ENCODE data around the gene MOSPD3. TPM values are rescaled to one million over a fixed set of nuclear protein-coding genes. Genes with fewer than 3 reads are reported as not detected.

The MOSPD3 gene
- total and polyA plus RNA-seq, 2 of the 13 experiments (the other 11 are each of a cell fraction or from before 2014, with no cell fraction given) = 7.6 to 8.8 TPM

DNA sequence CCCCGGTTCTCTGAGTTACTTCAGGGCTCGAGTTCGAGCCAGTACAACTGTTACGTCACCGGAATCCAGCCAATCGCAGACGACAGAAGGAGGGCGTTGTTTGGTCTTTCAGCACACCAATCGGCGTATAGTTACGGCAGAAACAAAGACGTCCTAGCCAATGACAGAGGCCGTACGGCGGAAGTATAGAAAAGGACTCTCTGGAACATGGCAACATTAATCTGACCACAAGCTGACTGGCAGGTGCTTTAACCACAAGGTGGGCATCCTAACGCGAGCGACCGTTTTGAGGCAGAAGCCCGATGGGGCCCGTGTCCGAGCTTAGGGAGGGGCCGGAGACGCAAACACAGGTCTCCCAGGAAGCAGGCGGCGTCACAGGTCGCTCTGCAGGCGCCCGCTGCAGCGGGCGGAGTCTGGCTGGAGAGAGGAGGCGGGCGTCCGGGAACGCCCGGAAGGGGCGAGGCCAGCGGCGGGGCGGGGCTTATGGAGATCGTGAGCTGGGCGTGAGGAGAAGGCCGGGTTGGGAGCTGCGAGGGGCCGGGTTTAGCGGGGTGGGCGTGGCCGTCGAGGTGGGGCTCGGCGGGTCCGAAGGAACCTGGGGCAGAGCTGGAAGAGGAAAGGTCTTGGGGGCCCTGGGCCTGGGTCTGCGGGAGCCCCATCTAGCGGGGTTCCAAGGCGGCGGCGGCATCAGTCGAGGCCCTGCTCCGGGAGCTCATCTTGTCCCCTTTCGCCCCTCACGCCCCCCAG is at the start of gene MOSPD3 (continued):
- TF ChIP-seq HNRNPL (IDR thresholded peaks at IDR 0.05; ENCODE audit: low read depth, low read length) (peak; percentile 50; the same call in 1 of the 2 replicates), ZNF768 (CRISPR knock-in tag; IDR thresholded peaks at IDR 0.05) (peak; percentile 18; the same call in 1 of the 2 replicates), ATF7 (IDR thresholded peaks at IDR 0.05) (peak; percentile 93), ATF7 (CRISPR knock-in tag; IDR thresholded peaks at IDR 0.05) (no peak), ZNF501 (CRISPR knock-in tag; IDR thresholded peaks at IDR 0.05) (peak; percentile 64), HMG20A (CRISPR knock-in tag; IDR thresholded peaks at IDR 0.05; ENCODE audit: borderline replicate concordance) (no peak), HOXA5 (CRISPR knock-in tag; IDR thresholded peaks at IDR 0.05) (0 out of 2 replicates have a peak, but pooled peaks have one; percentile 10), XBP1 (CRISPR knock-in tag; IDR thresholded peaks at IDR 0.05) (no peak), TEAD3 (CRISPR knock-in tag; optimal IDR thresholded peaks at IDR 0.05; ENCODE audit: borderline replicate concordance) (peak; percentile 7), FOXK2 (IDR thresholded peaks at IDR 0.05) (0 out of 2 replicates have a peak, but pooled peaks have one; percentile 8), YY1 (IDR thresholded peaks at IDR 0.05; ENCODE audit: insufficient read depth, insufficient replicate concordance, low read depth, low read length) (peak; percentile 76), RFX3 (CRISPR knock-in tag; IDR thresholded peaks at IDR 0.05) (no peak), ZNF670 (CRISPR knock-in tag; IDR thresholded peaks at IDR 0.05; ENCODE audit: borderline replicate concordance) (peak; percentile 56; the same call in 1 of the 2 replicates), KAT8 (CRISPR knock-in tag; IDR thresholded peaks at IDR 0.05) (peak; percentile 75), ERF (CRISPR knock-in tag; IDR thresholded peaks at IDR 0.05) (peak; percentile 17; the same call in 1 of the 2 replicates), YEATS2 (CRISPR knock-in tag; IDR thresholded peaks at IDR 0.05; ENCODE audit: borderline replicate concordance) (peak; percentile 71; the same call in 1 of the 2 replicates), POLR2A (IDR thresholded peaks at IDR 0.05; ENCODE audit: insufficient read depth in 1 of 2, low read depth in 2 of 2, low read length in 2 of 2) (peak; percentile 60 to 78)
- TF ChIP-seq, protein P1, sequence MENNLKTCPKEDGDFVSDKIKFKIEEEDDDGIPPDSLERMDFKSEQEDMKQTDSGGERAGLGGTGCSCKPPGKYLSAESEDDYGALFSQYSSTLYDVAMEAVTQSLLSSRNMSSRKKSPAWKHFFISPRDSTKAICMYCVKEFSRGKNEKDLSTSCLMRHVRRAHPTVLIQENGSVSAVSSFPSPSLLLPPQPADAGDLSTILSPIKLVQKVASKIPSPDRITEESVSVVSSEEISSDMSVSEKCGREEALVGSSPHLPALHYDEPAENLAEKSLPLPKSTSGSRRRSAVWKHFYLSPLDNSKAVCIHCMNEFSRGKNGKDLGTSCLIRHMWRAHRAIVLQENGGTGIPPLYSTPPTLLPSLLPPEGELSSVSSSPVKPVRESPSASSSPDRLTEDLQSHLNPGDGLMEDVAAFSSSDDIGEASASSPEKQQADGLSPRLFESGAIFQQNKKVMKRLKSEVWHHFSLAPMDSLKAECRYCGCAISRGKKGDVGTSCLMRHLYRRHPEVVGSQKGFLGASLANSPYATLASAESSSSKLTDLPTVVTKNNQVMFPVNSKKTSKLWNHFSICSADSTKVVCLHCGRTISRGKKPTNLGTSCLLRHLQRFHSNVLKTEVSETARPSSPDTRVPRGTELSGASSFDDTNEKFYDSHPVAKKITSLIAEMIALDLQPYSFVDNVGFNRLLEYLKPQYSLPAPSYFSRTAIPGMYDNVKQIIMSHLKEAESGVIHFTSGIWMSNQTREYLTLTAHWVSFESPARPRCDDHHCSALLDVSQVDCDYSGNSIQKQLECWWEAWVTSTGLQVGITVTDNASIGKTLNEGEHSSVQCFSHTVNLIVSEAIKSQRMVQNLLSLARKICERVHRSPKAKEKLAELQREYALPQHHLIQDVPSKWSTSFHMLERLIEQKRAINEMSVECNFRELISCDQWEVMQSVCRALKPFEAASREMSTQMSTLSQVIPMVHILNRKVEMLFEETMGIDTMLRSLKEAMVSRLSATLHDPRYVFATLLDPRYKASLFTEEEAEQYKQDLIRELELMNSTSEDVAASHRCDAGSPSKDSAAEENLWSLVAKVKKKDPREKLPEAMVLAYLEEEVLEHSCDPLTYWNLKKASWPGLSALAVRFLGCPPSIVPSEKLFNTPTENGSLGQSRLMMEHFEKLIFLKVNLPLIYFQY (CRISPR knock-in tag; IDR thresholded peaks at IDR 0.05; ENCODE audit: borderline replicate concordance) = peak; percentile 38; the same call in 1 of the 2 replicates
- TF ChIP-seq, protein P2, sequence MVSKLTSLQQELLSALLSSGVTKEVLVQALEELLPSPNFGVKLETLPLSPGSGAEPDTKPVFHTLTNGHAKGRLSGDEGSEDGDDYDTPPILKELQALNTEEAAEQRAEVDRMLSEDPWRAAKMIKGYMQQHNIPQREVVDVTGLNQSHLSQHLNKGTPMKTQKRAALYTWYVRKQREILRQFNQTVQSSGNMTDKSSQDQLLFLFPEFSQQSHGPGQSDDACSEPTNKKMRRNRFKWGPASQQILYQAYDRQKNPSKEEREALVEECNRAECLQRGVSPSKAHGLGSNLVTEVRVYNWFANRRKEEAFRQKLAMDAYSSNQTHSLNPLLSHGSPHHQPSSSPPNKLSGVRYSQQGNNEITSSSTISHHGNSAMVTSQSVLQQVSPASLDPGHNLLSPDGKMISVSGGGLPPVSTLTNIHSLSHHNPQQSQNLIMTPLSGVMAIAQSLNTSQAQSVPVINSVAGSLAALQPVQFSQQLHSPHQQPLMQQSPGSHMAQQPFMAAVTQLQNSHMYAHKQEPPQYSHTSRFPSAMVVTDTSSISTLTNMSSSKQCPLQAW (CRISPR knock-in tag; IDR thresholded peaks at IDR 0.05) = peak; percentile 38; the same call in 1 of the 2 replicates
- TF ChIP-seq, protein P3, sequence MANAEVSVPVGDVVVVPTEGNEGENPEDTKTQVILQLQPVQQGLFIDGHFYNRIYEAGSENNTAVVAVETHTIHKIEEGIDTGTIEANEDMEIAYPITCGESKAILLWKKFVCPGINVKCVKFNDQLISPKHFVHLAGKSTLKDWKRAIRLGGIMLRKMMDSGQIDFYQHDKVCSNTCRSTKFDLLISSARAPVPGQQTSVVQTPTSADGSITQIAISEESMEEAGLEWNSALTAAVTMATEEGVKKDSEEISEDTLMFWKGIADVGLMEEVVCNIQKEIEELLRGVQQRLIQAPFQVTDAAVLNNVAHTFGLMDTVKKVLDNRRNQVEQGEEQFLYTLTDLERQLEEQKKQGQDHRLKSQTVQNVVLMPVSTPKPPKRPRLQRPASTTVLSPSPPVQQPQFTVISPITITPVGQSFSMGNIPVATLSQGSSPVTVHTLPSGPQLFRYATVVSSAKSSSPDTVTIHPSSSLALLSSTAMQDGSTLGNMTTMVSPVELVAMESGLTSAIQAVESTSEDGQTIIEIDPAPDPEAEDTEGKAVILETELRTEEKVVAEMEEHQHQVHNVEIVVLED (CRISPR knock-in tag; IDR thresholded peaks at IDR 0.05; ENCODE audit: borderline replicate concordance) = peak; percentile 66; the same call in 1 of the 2 replicates
- TF ChIP-seq, protein P4, sequence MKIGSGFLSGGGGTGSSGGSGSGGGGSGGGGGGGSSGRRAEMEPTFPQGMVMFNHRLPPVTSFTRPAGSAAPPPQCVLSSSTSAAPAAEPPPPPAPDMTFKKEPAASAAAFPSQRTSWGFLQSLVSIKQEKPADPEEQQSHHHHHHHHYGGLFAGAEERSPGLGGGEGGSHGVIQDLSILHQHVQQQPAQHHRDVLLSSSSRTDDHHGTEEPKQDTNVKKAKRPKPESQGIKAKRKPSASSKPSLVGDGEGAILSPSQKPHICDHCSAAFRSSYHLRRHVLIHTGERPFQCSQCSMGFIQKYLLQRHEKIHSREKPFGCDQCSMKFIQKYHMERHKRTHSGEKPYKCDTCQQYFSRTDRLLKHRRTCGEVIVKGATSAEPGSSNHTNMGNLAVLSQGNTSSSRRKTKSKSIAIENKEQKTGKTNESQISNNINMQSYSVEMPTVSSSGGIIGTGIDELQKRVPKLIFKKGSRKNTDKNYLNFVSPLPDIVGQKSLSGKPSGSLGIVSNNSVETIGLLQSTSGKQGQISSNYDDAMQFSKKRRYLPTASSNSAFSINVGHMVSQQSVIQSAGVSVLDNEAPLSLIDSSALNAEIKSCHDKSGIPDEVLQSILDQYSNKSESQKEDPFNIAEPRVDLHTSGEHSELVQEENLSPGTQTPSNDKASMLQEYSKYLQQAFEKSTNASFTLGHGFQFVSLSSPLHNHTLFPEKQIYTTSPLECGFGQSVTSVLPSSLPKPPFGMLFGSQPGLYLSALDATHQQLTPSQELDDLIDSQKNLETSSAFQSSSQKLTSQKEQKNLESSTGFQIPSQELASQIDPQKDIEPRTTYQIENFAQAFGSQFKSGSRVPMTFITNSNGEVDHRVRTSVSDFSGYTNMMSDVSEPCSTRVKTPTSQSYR (CRISPR knock-in tag; IDR thresholded peaks at IDR 0.05; ENCODE audit: borderline replicate concordance) = no peak
